Stimulated activated CD8-positive, alpha-beta memory T cell treated with anti-CD3 and anti-CD28 coated beads, Interleukin-7, amount 100 ng/mL, for 4 hours (primary cell): ENCODE data around the gene PLEK2.
"Not testable (repeated sequence)": the region's sequence is repeated elsewhere in the genome, so short reads cannot be mapped to it uniquely, and the experiment has no call there.

ENCODE experiments used
- DNase-seq, 2 donors: peaks; one replicate each; pipeline ENCODE4 v3.0.0-alpha.2; 2020; ENCODE audit warnings: low read depth in 2 of 2

Gene PLEK2

GRCh38 chr14:67428501-67429031, 16.6 kb upstream of the PLEK2 start:
- DNase-seq, result no peak

GRCh38 chr14:67426983-67427606, 15.1 kb upstream of the PLEK2 start:
- peak; percentile 51 to 59 for DNase-seq

- DNase-seq, result no peak
Observed at GRCh38 chr14:67426161-67426560, 14.2 kb upstream of the PLEK2 start.

- DNase-seq, result no peak
Observed at GRCh38 chr14:67425608-67426007, 13.6 kb upstream of the PLEK2 start.

GRCh38 chr14:67424539-67424938, 12.6 kb upstream of the PLEK2 start:
- no peak for DNase-seq

GRCh38 chr14:67423424-67423823, 11.5 kb upstream of the PLEK2 start:
- DNase-seq, result no peak

GRCh38 chr14:67421356-67422224, 9.6 kb upstream of the PLEK2 start:
- DNase-seq, result no peak

GRCh38 chr14:67420102-67420739, 8.3 kb upstream of the PLEK2 start:
- no peak for DNase-seq

- no peak for DNase-seq
Observed at GRCh38 chr14:67418401-67419191, 6.6 kb upstream of the PLEK2 start.

GRCh38 chr14:67417633-67418032, 5.7 kb upstream of the PLEK2 start:
- DNase-seq, result no peak

GRCh38 chr14:67416810-67417209, 4.8 kb upstream of the PLEK2 start:
- no peak for DNase-seq

GRCh38 chr14:67416085-67416484, 4.1 kb upstream of the PLEK2 start:
- no peak for DNase-seq

GRCh38 chr14:67415610-67416009, 3.6 kb upstream of the PLEK2 start:
- DNase-seq, result not testable (repeated sequence)

- peak; percentile 19 to 30 for DNase-seq
Observed at GRCh38 chr14:67413806-67414769, 2.1 kb upstream of the PLEK2 start.

- no peak for DNase-seq
Observed at GRCh38 chr14:67411370-67411769, 595 bp downstream of the PLEK2 start.

GRCh38 chr14:67410313-67410712, 1.7 kb downstream of the PLEK2 start:
- DNase-seq, result no peak

- no peak for DNase-seq
Observed at GRCh38 chr14:67409461-67409860, 2.5 kb downstream of the PLEK2 start.

GRCh38 chr14:67408122-67408801, 3.7 kb downstream of the PLEK2 start:
- DNase-seq, result not testable (repeated sequence)

GRCh38 chr14:67405771-67406170, 6.2 kb downstream of the PLEK2 start:
- DNase-seq, result no peak

- DNase-seq, result no peak
Observed at GRCh38 chr14:67400434-67400833, 11.5 kb downstream of the PLEK2 start.
